CD4-positive, alpha-beta T cell treated with Interleukin-21 for 1 hour (primary cell): Measurements from ENCODE around the gene SV2B.

ENCODE experiments used
- DNase-seq: peaks from one replicate; pipeline ENCODE4 v3.0.0-alpha.2; 2020

SV2B gene

DNA sequence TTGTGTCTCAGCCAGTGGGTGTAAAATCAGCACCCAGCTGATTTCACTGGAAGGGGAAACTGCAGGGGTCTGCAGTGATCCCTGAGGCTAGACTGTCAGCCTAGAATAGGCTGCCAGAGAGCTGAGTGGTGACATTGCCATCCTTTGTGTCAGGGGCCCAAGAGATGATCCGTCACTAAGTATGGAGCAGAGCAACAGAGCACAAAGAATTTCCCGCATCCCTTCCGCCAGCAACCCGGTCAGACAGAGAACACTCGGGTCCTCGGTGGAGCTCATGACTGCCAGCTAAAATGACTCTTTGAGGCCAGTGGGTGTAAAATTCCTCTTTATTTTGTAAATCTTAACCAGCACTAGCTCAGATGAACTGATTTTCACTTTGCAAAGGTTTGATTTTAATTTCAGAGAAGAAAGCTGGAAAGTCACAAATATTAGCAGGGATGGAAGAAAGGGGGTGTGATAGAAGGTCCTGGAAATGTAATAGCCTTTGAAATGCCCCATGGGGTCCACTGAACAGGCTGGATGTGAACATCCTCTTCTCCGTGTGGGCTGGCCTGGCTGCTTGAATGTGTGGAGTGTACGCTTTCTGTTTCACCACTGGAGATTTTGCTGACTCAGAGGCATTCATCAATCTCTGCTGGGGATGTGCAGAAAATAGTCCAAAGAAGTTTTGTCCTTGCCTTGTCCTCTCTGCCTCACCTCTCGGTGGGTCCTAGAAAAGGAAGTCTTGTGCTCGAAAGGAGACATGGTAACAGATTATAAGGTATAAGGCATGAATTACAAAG is 138.8 kb downstream of the SV2B start:
- DNase-seq, result no peak

DNA sequence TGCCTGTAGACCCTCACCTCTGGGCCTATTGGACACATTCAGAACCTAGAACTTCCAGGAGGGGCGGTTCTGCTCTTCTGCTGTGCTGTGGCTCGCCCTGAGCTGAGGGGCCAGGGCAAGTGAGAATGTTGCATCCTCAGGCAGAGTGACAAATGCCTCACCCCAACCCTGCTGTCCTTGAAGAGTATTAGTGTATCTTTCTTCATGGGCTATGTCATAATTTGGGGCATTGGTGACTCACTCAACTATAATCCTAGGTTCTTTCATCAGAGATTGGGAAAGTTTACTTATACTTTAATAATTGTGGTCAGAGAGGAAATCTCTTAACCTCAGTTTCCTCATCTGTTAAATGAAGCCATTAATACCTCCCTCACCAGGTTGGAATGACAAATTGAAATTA is 143.8 kb downstream of the SV2B start:
- no peak for DNase-seq

DNA sequence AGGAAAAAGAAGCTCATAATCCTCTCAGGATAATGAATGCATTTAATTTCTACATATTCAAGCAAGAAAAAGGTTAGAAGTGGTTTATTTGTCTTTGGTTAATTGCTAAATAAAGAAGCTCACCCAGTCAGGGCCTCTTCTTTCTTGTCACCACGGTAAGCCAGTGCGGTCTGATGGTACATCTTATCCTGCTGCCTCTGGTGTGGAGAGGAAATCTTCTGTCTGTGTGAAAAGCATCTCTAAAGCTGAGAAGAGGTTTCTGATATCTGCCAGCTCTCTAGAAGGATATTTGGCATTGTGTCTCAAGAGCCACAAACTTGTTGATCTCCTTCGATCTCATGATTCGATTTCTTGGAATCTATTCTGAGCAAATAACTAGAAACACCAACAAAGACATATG is 144.9 kb downstream of the SV2B start:
- DNase-seq, result no peak

GRCh38 chr15:91246998-91247397 is 146.9 kb downstream of the SV2B start:
- no peak for DNase-seq

GRCh38 chr15:91249591-91249990 is 149.5 kb downstream of the SV2B start:
- no peak for DNase-seq

- no peak for DNase-seq
These were observed 152.3 kb downstream of the SV2B start for GRCh38 chr15:91252322-91252721.

DNA sequence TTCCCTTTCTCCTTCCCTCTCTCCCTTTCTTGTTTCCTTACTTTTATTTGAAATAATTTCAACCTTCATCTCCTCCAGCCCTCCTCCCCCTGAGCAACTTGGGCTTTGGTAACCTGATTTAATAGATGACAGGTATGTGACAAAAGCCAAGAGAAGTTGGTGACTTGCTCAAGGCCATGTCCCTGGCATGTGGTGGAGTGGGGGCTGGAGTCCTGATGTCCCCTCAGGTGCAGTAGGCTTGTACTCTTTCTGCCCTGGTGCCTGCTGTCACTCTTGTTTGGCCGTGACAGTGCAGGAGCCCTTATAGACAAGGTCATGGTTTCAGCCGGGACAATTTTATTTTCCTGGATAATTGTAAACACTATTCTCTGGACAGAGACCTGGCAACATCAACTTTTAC is 152.7 kb downstream of the SV2B start:
- no peak for DNase-seq

GRCh38 chr15:91253605-91254004 is 153.5 kb downstream of the SV2B start:
- DNase-seq, result no peak

DNA sequence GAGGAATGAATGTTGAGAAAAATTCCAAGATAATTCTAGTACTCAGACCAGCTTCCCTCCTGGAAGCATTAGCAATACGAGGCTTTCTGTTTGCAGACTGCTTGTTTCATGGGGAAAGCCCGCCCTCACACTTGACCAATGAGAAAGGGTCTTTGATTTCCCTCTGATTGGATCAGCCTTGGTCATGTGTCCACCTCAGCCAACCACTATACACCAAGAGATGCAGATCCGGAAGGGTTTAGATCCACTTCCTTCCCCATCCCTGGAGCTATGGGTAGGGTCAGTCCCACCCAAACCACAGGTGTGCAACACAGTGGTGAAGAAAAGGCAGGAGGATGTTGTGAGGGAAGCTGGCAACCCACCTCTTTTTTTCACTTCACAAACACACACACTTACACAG is 154.7 kb downstream of the SV2B start:
- DNase-seq, result no peak

- DNase-seq, result no peak
These were observed 155.7 kb downstream of the SV2B start for GRCh38 chr15:91255670-91256192.

GRCh38 chr15:91257746-91258414 is 157.8 kb downstream of the SV2B start:
- no peak for DNase-seq

GRCh38 chr15:91258415-91258759 is 158.3 kb downstream of the SV2B start:
- no peak for DNase-seq

DNA sequence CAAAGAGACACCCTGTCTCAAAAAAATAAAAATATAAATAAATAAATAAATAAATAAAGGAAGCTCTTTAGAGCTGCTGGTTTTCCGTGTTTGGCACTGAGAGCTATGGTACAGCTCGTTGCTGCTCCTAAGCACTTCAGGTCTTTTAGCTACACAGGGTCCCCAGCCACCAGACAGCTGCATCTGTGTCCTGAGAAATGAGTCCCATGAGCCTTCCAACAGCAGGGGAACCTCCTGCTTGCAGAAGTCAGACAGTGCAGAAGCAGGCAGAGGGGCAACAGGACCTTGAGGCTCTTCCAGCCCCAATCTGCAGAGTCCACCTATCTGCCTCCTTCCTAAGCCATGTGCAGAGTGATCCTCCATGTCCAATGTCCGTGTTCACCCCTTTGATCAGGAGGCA is 159.0 kb downstream of the SV2B start:
- no peak for DNase-seq

DNA sequence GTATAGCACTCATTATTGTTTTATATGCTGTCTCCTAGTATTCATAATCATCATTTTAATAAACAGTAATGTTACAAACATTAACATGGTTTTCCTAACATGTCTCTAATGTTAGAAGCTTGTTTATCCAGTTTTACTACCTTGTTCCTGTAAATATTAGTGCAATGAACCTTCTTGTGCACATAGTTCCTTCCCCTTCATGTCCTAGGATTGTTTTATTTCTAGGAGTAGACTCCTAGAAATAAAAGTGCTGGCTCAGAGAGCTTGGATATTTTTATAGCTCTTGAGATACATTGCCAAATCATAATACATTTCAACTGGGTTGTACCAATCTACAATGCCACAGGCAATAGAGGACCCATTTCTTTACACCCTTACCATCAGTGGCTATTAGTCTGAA is 161.3 kb downstream of the SV2B start:
- no peak for DNase-seq

GRCh38 chr15:91263632-91264531 is 163.8 kb downstream of the SV2B start:
- DNase-seq, result no peak

GRCh38 chr15:91264651-91265351 is 164.7 kb downstream of the SV2B start:
- no peak for DNase-seq

- no peak for DNase-seq
These were observed 165.4 kb downstream of the SV2B start for GRCh38 chr15:91265416-91265940.

GRCh38 chr15:91268510-91268909 is 168.5 kb downstream of the SV2B start:
- no peak for DNase-seq

- DNase-seq, result no peak
These were observed 170.7 kb downstream of the SV2B start for GRCh38 chr15:91270747-91271146.

GRCh38 chr15:91271565-91272153 is 171.6 kb downstream of the SV2B start:
- DNase-seq, result peak; percentile 71

DNA sequence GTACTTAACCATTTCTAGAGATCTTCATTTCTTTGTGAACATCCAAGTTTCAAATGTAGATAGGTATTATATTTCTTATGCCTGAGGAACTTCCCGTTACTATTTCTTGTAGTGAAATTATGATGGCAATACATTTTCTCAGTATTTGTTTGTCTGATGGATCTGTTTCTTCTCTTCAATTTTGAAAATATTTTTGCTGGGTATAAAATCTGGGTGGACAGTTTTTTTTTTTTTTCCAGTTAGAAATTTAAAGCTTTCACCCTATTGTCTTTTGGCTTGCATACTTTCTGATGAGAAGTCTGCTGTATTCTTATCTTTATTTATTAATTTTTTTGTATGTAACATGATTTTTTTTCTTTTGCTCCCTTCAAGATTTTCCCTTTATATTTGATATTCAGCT is 175.8 kb downstream of the SV2B start:
- no peak for DNase-seq

- DNase-seq, result no peak
These were observed 178.9 kb downstream of the SV2B start for GRCh38 chr15:91278951-91279350.
